Esophagus muscularis mucosa (tissue), 4 donors: ENCODE results near the gene NOL3.

Source experiments
- CTCF ChIP-seq, 3 experiments: fragments of 200-600 bp in 2 of 3; fragments of 450-650 bp in 1 of 3; sonication (generic) in 2 of 3; IDR thresholded peaks; one replicate each; pipeline ENCODE4 v1.5.1; 2017 to 2019; ENCODE audit warnings: antibody characterized with exemption in 3 of 3, mild to moderate bottlenecking in 2 of 3, moderate library complexity in 1 of 3
- EP300 ChIP-seq: sonication (generic); formaldehyde crosslinking; IDR thresholded peaks from one replicate; pipeline ENCODE4 v1.6.1; 2017; ENCODE audit warnings: antibody characterized with exemption
- POLR2AphosphoS5 ChIP-seq, 2 donors: sonication (generic); formaldehyde crosslinking; IDR thresholded peaks; one replicate each; pipeline ENCODE4 v1.6.1; 2017; ENCODE audit warnings: antibody characterized with exemption in 2 of 2

- TF ChIP-seq EP300: no peak
- no peak for TF ChIP-seq CTCF (IDR thresholded peaks at IDR 0.05)
- no peak for TF ChIP-seq POLR2AphosphoS5 (IDR thresholded peaks at IDR 0.05)
These were observed 53.7 kb downstream of the NOL3 start for GRCh38 chr16:67223992-67224391.
